Measurements from ENCODE around the gene LRMDA.

DNA sequence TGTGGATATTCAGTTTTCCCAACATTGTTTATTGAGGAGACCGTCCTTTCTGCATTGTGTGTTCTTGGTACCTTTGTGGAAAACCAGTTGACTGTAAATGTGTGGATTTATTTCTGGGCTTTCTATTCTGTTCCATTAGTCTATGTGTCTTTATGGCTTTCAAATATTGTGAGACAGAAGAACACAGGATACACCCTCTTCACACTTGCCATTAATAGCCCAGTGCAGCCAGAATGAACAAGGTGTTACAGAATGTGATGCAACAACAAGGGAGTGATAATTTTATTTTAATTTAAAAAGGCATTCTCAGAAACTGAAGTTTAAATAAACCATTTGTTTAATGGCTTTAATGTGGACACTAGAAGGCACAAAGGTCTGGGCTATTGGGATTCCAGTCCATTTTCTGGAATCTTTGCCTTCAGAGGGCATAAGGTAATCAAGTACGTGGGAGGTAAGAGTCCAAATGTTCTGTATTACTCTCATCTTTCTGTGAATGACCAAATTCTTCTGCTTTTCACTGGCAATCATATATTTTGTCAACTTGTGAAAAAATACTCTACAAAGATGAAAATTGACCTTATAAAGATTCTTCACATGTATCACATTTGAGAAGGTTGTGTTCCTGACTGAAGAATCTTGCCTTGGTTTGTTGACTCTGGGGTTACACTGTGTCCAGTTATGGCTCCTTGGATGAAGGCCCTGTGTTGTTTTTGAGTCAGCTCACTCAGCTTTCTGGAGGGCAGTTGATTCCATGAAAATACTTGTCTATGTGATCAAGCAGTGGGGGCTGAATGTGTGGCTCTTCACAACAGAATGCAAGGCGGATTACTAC lies 962.7 kb downstream of the LRMDA start:
- TF ChIP-seq, protein P1, sequence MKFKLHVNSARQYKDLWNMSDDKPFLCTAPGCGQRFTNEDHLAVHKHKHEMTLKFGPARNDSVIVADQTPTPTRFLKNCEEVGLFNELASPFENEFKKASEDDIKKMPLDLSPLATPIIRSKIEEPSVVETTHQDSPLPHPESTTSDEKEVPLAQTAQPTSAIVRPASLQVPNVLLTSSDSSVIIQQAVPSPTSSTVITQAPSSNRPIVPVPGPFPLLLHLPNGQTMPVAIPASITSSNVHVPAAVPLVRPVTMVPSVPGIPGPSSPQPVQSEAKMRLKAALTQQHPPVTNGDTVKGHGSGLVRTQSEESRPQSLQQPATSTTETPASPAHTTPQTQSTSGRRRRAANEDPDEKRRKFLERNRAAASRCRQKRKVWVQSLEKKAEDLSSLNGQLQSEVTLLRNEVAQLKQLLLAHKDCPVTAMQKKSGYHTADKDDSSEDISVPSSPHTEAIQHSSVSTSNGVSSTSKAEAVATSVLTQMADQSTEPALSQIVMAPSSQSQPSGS (tag by site-specific recombination; IDR thresholded peaks at IDR 0.05; ENCODE audit: low read depth), result no peak
- TF ChIP-seq, protein P2, sequence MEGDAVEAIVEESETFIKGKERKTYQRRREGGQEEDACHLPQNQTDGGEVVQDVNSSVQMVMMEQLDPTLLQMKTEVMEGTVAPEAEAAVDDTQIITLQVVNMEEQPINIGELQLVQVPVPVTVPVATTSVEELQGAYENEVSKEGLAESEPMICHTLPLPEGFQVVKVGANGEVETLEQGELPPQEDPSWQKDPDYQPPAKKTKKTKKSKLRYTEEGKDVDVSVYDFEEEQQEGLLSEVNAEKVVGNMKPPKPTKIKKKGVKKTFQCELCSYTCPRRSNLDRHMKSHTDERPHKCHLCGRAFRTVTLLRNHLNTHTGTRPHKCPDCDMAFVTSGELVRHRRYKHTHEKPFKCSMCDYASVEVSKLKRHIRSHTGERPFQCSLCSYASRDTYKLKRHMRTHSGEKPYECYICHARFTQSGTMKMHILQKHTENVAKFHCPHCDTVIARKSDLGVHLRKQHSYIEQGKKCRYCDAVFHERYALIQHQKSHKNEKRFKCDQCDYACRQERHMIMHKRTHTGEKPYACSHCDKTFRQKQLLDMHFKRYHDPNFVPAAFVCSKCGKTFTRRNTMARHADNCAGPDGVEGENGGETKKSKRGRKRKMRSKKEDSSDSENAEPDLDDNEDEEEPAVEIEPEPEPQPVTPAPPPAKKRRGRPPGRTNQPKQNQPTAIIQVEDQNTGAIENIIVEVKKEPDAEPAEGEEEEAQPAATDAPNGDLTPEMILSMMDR (tag by site-specific recombination; IDR thresholded peaks at IDR 0.05), result no peak
- TF ChIP-seq ZNF558 (tag by site-specific recombination; IDR thresholded peaks at IDR 0.05), result no peak
- no peak for TF ChIP-seq ZNF24 (tag by site-specific recombination; IDR thresholded peaks at IDR 0.05)
- no peak for TF ChIP-seq ZNF19 (tag by site-specific recombination; IDR thresholded peaks at IDR 0.05; ENCODE audit: low read depth)
- TF ChIP-seq YY1 (tag by site-specific recombination; IDR thresholded peaks at IDR 0.05), result no peak
- no peak for TF ChIP-seq ZNF175 (tag by site-specific recombination; IDR thresholded peaks at IDR 0.05)
- TF ChIP-seq ZNF658 (tag by site-specific recombination; IDR thresholded peaks at IDR 0.05), result no peak
- TF ChIP-seq ZNF391 (tag by site-specific recombination; IDR thresholded peaks at IDR 0.05; ENCODE audit: borderline replicate concordance, low read depth), result no peak
- TF ChIP-seq, protein P3, sequence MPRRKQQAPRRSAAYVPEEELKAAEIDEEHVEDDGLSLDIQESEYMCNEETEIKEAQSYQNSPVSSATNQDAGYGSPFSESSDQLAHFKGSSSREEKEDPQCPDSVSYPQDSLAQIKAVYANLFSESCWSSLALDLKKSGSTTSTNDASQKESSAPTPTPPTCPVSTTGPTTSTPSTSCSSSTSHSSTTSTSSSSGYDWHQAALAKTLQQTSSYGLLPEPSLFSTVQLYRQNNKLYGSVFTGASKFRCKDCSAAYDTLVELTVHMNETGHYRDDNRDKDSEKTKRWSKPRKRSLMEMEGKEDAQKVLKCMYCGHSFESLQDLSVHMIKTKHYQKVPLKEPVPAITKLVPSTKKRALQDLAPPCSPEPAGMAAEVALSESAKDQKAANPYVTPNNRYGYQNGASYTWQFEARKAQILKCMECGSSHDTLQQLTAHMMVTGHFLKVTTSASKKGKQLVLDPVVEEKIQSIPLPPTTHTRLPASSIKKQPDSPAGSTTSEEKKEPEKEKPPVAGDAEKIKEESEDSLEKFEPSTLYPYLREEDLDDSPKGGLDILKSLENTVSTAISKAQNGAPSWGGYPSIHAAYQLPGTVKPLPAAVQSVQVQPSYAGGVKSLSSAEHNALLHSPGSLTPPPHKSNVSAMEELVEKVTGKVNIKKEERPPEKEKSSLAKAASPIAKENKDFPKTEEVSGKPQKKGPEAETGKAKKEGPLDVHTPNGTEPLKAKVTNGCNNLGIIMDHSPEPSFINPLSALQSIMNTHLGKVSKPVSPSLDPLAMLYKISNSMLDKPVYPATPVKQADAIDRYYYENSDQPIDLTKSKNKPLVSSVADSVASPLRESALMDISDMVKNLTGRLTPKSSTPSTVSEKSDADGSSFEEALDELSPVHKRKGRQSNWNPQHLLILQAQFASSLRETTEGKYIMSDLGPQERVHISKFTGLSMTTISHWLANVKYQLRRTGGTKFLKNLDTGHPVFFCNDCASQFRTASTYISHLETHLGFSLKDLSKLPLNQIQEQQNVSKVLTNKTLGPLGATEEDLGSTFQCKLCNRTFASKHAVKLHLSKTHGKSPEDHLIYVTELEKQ (tag by site-specific recombination; IDR thresholded peaks at IDR 0.05; ENCODE audit: borderline replicate concordance), result no peak
- no peak for TF ChIP-seq ZNF768 (tag by site-specific recombination; IDR thresholded peaks at IDR 0.05)
- no peak for TF ChIP-seq ZBTB11 (tag by site-specific recombination; conservative IDR thresholded peaks at IDR 0.05; ENCODE audit: low read depth)
- no peak for TF ChIP-seq WT1 (tag by site-specific recombination; IDR thresholded peaks at IDR 0.05)
- no peak for TF ChIP-seq ZNF350 (tag by site-specific recombination; IDR thresholded peaks at IDR 0.05)
